RWPE2 (cell line): Measurements from ENCODE around the gene DDX27.
A peak's percentile ranks its signal among the peaks of the same experiment; 100 is the strongest.

ENCODE experiments used
- ATAC-seq: fragments of 200-7000 bp; cut with Tn5 transposase; 3 replicates; pipeline ENCODE4 v1.9.1; 2021; ENCODE audit warnings: low read depth
- DNase-seq: peaks from one replicate; pipeline ENCODE4 v3.0.0-alpha.2; 2020; ENCODE audit warnings: low spot score
- H3K27ac ChIP-seq: fragments of 450-650 bp; 2 replicates; pipeline ENCODE4 v1.5.1; 2017; ENCODE audit warnings: mild to moderate bottlenecking; ENCODE audit not compliant: poor library complexity, severe bottlenecking
- H3K27me3 ChIP-seq: fragments of 250-450 bp; sonication (Bioruptor Pico); 2 replicates; pipeline ENCODE4 v1.5.1; 2021; ENCODE audit warnings: mild to moderate bottlenecking, moderate library complexity; ENCODE audit not compliant: insufficient read depth, poor library complexity, severe bottlenecking
- H3K36me3 ChIP-seq: fragments of 250-450 bp; sonication (Bioruptor Pico); 2 replicates; pipeline ENCODE4 v1.5.1; 2020; ENCODE audit warnings: low read depth, mild to moderate bottlenecking, moderate library complexity
- H3K4me1 ChIP-seq: fragments of 250-450 bp; sonication (Bioruptor Pico); 2 replicates; pipeline ENCODE4 v1.5.1; 2021; ENCODE audit warnings: mild to moderate bottlenecking, moderate library complexity; ENCODE audit not compliant: insufficient read depth, poor library complexity, severe bottlenecking
- H3K4me3 ChIP-seq: fragments of 250-450 bp; sonication (Bioruptor Pico); 2 replicates; pipeline ENCODE4 v1.5.1; 2021; ENCODE audit warnings: mild to moderate bottlenecking, moderate library complexity; ENCODE audit not compliant: severe bottlenecking
- H3K9me3 ChIP-seq: fragments of 250-450 bp; sonication (Bioruptor Pico); 2 replicates; pipeline ENCODE4 v1.5.1; 2021; ENCODE audit warnings: mild to moderate bottlenecking, moderate library complexity; ENCODE audit not compliant: severe bottlenecking
- TF ChIP-seq, protein P1 (sequence below): fragments of 450-650 bp; IDR thresholded peaks from one replicate; pipeline ENCODE4 v1.5.1; 2017; ENCODE audit warnings: mild to moderate bottlenecking, moderate library complexity; ENCODE audit not compliant: poor library complexity, severe bottlenecking

DDX27 gene

DNA sequence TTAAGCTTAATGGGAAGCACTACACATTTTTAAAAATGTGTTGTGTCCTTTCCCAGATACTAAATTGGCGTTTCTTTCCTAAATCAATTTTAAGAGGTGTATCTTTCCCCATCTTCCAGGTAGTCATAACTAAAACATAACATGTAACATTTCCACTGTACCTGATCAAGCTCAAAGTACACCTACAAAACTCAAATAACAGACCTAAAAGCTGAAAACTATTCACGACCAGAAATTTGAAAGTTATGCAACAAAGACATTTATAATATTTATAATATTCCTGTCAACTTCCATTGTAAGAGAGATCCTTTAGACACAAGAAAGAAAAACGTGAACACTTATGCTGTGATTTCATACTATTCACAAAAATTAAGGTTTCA, 34.5 kb upstream of the DDX27 start:
- no peaks in the 10 kb centered on the region for H3K27me3 ChIP-seq
- DNase-seq (no peak), ATAC-seq (no peak)
- peaks cover 31% of the 10 kb centered on the region for H3K4me1 ChIP-seq
- no peak overlapping the region for H3K4me3 ChIP-seq
- no peak overlapping the region for H3K27ac ChIP-seq
- H3K36me3 ChIP-seq = peaks cover 17% of the 10 kb centered on the region
- H3K9me3 ChIP-seq = no peaks in the 10 kb centered on the region
- TF ChIP-seq, protein P1, sequence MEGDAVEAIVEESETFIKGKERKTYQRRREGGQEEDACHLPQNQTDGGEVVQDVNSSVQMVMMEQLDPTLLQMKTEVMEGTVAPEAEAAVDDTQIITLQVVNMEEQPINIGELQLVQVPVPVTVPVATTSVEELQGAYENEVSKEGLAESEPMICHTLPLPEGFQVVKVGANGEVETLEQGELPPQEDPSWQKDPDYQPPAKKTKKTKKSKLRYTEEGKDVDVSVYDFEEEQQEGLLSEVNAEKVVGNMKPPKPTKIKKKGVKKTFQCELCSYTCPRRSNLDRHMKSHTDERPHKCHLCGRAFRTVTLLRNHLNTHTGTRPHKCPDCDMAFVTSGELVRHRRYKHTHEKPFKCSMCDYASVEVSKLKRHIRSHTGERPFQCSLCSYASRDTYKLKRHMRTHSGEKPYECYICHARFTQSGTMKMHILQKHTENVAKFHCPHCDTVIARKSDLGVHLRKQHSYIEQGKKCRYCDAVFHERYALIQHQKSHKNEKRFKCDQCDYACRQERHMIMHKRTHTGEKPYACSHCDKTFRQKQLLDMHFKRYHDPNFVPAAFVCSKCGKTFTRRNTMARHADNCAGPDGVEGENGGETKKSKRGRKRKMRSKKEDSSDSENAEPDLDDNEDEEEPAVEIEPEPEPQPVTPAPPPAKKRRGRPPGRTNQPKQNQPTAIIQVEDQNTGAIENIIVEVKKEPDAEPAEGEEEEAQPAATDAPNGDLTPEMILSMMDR = no peak

DNA sequence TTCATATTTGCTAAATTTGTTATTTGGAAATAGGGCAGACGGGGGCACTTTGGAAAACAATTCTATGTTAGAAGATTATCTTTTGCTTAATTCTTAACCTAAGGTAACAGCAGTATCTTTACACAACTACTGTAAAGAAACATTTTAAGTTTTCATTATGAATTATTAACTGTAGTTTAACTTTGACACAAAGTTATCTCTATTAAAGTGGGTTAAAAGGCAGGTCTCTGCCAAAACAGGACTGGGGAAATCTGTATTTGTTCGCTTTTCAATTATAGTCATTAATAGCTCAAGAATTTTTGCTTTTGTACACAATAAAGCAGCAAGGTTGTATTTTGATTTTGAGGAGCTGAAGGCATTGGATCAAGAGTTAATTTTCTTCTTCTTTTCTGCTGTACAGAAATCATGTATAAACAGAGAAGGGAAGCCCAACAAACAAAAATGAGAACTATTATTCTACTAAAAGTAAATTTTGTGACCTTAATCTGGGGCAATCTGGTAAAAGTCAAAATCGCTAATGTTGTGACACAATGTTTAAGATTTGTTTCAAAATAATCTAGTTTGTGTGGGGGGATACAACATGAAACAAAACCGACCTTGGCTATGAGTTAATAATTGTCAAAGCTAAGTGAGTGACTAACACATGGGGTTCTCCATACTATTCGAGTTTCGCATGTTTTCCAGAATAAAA, 34.0 kb upstream of the DDX27 start:
- ATAC-seq = no peak

DNA sequence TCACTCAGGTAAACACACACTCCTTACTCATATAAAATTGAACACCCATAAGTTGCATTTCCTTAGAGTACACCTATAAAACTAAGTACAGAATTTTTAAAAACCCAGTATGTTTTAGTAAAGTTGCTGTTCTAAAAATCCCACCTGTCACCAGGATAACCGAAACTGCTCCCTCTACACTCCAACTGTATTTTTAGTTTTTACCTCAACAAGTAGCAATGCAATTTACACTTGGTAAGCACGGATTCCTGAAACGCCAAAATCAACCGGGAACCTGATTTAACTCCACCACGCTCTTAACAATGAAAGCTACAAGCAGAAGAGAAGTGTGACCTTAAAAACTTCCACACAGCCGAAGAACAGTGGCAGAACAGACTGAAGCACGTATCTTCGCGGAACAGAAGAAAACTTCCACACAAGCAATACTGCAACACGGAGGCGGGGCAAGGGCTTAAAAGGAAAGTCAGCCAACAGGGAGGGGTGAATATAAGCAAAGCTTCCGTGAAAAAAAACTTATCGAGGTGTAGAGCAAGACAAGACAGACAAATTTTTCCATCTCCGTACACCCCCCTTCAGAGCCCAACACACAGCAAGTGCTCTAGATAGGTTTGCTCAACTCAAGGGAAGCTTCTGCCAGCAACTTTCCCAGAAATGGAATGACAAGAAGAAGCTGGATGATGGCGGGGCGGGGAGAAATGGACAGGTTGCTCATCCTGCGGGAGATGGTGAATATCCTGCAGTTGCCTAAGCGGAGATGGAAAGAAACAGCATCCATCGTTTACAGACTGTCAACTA, 32.5 kb upstream of the DDX27 start:
- TF ChIP-seq, protein P1 = no peak
- Histone ChIP-seq H3K27ac (peak overlapping the region; percentile 69), H3K9me3 (no peaks in the 10 kb centered on the region), H3K27me3 (no peaks in the 10 kb centered on the region), H3K4me1 (peaks cover 21% of the 10 kb centered on the region), H3K4me3 (peak overlapping the region; percentile 89), H3K36me3 (peaks cover 17% of the 10 kb centered on the region)
- peak; percentile 31 for ATAC-seq
- peak; percentile 85 for DNase-seq

More for the DNA sequence above, 34.0 kb upstream of the DDX27 start:
- DNase-seq = no peak
- Histone ChIP-seq H3K4me1 (peaks cover 26% of the 10 kb centered on the region), H3K27ac (no peak overlapping the region), H3K36me3 (peaks cover 17% of the 10 kb centered on the region), H3K9me3 (no peaks in the 10 kb centered on the region), H3K4me3 (no peak overlapping the region), H3K27me3 (no peaks in the 10 kb centered on the region)
- TF ChIP-seq, protein P1 = no peak

DNA sequence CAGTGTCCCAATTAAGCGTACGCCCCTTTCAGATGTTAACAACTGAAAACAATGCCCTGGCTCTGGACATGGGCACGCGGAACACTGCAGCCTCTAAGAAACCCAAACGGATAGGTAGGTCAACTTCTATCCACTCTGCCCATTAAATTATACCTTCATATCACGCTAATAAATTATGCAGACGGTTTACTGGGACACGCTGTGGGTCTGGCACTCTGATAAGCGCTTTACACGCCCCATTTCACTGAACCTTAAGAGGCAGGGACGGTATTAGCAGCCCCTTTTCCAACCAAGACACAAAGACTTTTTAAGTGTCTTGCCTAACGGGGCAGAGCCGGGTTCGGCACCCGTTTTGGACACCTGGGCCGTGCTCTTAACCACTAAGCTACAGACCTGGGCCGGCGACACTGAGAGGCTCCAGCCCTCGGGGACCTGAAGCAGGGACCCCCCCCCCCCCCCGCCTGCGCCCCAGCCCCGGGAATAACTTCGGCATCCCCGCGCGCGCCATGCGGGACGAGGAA, 31.8 kb upstream of the DDX27 start:
- ATAC-seq (peak; percentile 3), DNase-seq (peak; percentile 76)
- peak overlapping the region; percentile 69 for H3K27ac ChIP-seq
- H3K4me1 ChIP-seq = peaks cover 17% of the 10 kb centered on the region
- peaks cover 17% of the 10 kb centered on the region for H3K36me3 ChIP-seq
- no peaks in the 10 kb centered on the region for H3K9me3 ChIP-seq
- H3K4me3 ChIP-seq = peak overlapping the region; percentile 89
- TF ChIP-seq, protein P1 = no peak
- H3K27me3 ChIP-seq = no peaks in the 10 kb centered on the region
